K562 (cell line): ENCODE results near the gene TWSG1. TPM values are rescaled to one million over a fixed set of nuclear protein-coding genes. Genes with fewer than 3 reads are reported as not detected.
A peak's percentile ranks its signal among the peaks of the same experiment; 100 is the strongest.

ENCODE experiments used
- ATAC-seq: fragments of 200-7000 bp; cut with Tn5 transposase; 3 replicates; pipeline ENCODE4 v1.9.1; 2020; ENCODE audit warnings: moderate library complexity
- BruUV-seq: library from RNA; stranded (reverse); fragments of 400-500 nt; replicated peaks from 2 replicates; lab custom pipeline; 2021; lab: Mats Ljungman, UMichigan
- CTCF ChIA-PET: fragments of 300-600 bp; formaldehyde crosslinking; extraction: SDS; loops from one replicate; lab custom pipeline; 2021; ENCODE audit warnings: low intra/inter-chr PET ratio; lab: Yijun Ruan, JAX
- POLR2A ChIA-PET: fragments of 300-600, 350-650 bp; sonication (Branson Sonifier 250); formaldehyde crosslinking; extraction: SDS; loops from one replicate; lab custom pipeline; 2021; ENCODE audit warnings: antibody characterized with exemption, inconsistent platforms; lab: Yijun Ruan, JAX
- DNase-seq, 4 experiments: peaks; one replicate each; pipeline versions ENCODE4 v3.0.0 to v3.0.0-alpha.2; 2011 to 2018; ENCODE audit warnings: low spot score in 3 of 4, mixed read lengths in 3 of 4; ENCODE audit errors: extremely low read depth in 1 of 4
- FAIRE-seq: peaks from 2 replicates; lab custom pipeline; 2011; peaks lifted over from hg19 to GRCh38; lab: Jason Lieb, UNC
- H2AFZ ChIP-seq: 2 replicates; pipeline ENCODE4 v1.6.0; 2011; ENCODE audit warnings: low read depth, low read length, control low read depth, inconsistent platforms
- H3K27ac ChIP-seq: fragments of 200-600 bp; 3 replicates; pipeline ENCODE4 v1.8.0; 2011; ENCODE audit warnings: low read depth, mild to moderate bottlenecking, control low read depth, inconsistent platforms, low read length, moderate library complexity, mixed read lengths; ENCODE audit errors: extremely low read depth
- H3K27me3 ChIP-seq, 2 experiments: fragments of 300-600 bp in 1 of 2; 2 replicates in 1 of 2; 3 replicates in 1 of 2; pipeline versions ENCODE4 v1.6.0 to v1.8.0; 2011; ENCODE audit warnings: inconsistent platforms in 2 of 2, low read length in 2 of 2, mild to moderate bottlenecking in 1 of 2, mixed read lengths in 1 of 2, moderate library complexity in 1 of 2; ENCODE audit not compliant: control insufficient read depth in 2 of 2, insufficient read depth in 2 of 2
- H3K36me3 ChIP-seq: fragments of 300-600 bp; 3 replicates; pipeline ENCODE4 v1.8.0; 2011; ENCODE audit warnings: mild to moderate bottlenecking, low read length, inconsistent platforms; ENCODE audit not compliant: control insufficient read depth, insufficient read depth
- H3K4me1 ChIP-seq, 2 experiments: fragments of 200-600 bp in 1 of 2; replicated peaks in 1 of 2; 2 replicates in 1 of 2; 3 replicates in 1 of 2; pipeline versions ENCODE4 v1.5.1 to v1.8.0; 2011; ENCODE audit warnings: inconsistent platforms in 2 of 2, low read length in 2 of 2, mild to moderate bottlenecking in 1 of 2, mixed read lengths in 1 of 2, moderate library complexity in 1 of 2; ENCODE audit not compliant: control insufficient read depth in 2 of 2, insufficient read depth in 2 of 2
- H3K4me2 ChIP-seq: 2 replicates; pipeline ENCODE4 v1.6.1; 2011; ENCODE audit warnings: low read length, control low read depth, inconsistent platforms, mixed read lengths; ENCODE audit not compliant: insufficient read depth
- H3K4me3 ChIP-seq: fragments of 200-600 bp; sonication (generic), shearing (Covaris generic); 2 replicates; pipeline ENCODE4 v1.5.1; 2016; ENCODE audit warnings: control low read depth, inconsistent platforms
- H3K79me2 ChIP-seq: fragments of 200-600 bp; 3 replicates; pipeline ENCODE4 v1.8.0; 2011; ENCODE audit warnings: low read length, inconsistent platforms; ENCODE audit not compliant: control insufficient read depth, insufficient read depth
- H3K9ac ChIP-seq, 2 experiments: 2 replicates each; pipeline versions ENCODE4 v1.6.0 to v1.6.1; 2011; ENCODE audit warnings: low read depth in 2 of 2, low read length in 2 of 2, control low read depth in 1 of 2, inconsistent platforms in 1 of 2, mild to moderate bottlenecking in 1 of 2, mixed read lengths in 1 of 2; ENCODE audit not compliant: insufficient read depth in 1 of 2
- H3K9me1 ChIP-seq: one replicate; pipeline ENCODE4 v1.6.0; 2011; ENCODE audit warnings: inconsistent platforms, mild to moderate bottlenecking, low read length, moderate library complexity; ENCODE audit not compliant: control insufficient read depth, insufficient read depth
- H3K9me3 ChIP-seq: replicated peaks from 2 replicates; pipeline ENCODE4 v1.5.1; 2011; ENCODE audit warnings: low read depth, low read length, inconsistent platforms; ENCODE audit not compliant: control insufficient read depth, insufficient read depth
- H4K20me1 ChIP-seq: replicated peaks from 2 replicates; pipeline ENCODE4 v1.6.1; 2011; ENCODE audit warnings: low read length, inconsistent platforms, mixed read lengths; ENCODE audit not compliant: control insufficient read depth, insufficient read depth
- CTBP1 ChIP-seq: fragments of 450-650 bp; IDR thresholded peaks from 2 replicates; pipeline ENCODE4 v1.6.1; 2016; ENCODE audit warnings: borderline replicate concordance
- RAD21 ChIP-seq, 2 experiments: fragments of 250-450 bp in 1 of 2; fragments of 450-650 bp in 1 of 2; sonication (Bioruptor Pico) in 1 of 2; formaldehyde crosslinking in 1 of 2; IDR thresholded peaks in 1 of 2; conservative IDR thresholded peaks in 1 of 2; 2 replicates each; pipeline versions ENCODE4 v1.4.0 to v1.8.0; 2020 to 2022; ENCODE audit warnings: mild to moderate bottlenecking in 2 of 2, moderate library complexity in 1 of 2
- RBM17 ChIP-seq: fragments of 200-400 bp; formaldehyde crosslinking; IDR thresholded peaks from 2 replicates; pipeline ENCODE4 v1.6.1; 2017; ENCODE audit warnings: low read depth, mild to moderate bottlenecking, low read length, borderline replicate concordance
- WGBS: fragments of 100-300 bp; shearing (Covaris generic); methylation state at CpG from one replicate; pipeline ENCODE4 v1.1.6; 2016; ENCODE audit warnings: low coverage, mixed read lengths; ENCODE audit not compliant: insufficient coverage; ENCODE audit errors: missing lambda C conversion rate; 5-methylcytosine and 5-hydroxymethylcytosine counted together
- in situ Hi-C: fragments of 300-500 bp; cut with MboI; formaldehyde crosslinking; loops from 4 replicates; pipeline ENCODE4 v1.15.0; 2018; ENCODE audit warnings: inconsistent platforms, mixed read lengths
- intact Hi-C: fragments of 100-400 bp; cut with micrococcal nuclease; formaldehyde crosslinking; loops from 2 replicates; pipeline ENCODE4 v1.14.2; 2022
- polyA plus RNA-seq, 8 experiments: library from polyadenylated mRNA; depleted of rRNA in 4 of 8; stranded (reverse) in 5 of 8; unstranded in 3 of 8; fragments of >200 nt; fragmentation: Nextera tagmentation in 2 of 8; fragmentation: Illumina TruSeq in 1 of 8; extraction: Ambion mirVana in 2 of 8; extraction: Trizol in 1 of 8; gene quantifications; 2 replicates each; pipeline versions ENCODE4 v1.2.1 to v1.2.3, GENCODE V29; 2011 to 2014; ENCODE audit warnings: inconsistent platforms in 1 of 8, missing spikeins in 1 of 8
- total RNA-seq, 7 experiments: library from RNA; depleted of rRNA in 6 of 7; stranded (reverse); fragments of >200 nt in 6 of 7; fragmentation: Illumina TruSeq in 2 of 7; extraction: Trizol in 2 of 7; gene quantifications; 2 replicates each; pipeline versions ENCODE4 v1.2.1 to v1.2.3, GENCODE V29; 2011 to 2021; ENCODE audit warnings: low replicate concordance in 1 of 7
- TF ChIP-seq, protein P1 (sequence below): fragments of 250-450 bp; sonication (Bioruptor Pico); IDR thresholded peaks from 2 replicates; pipeline ENCODE4 v1.5.0; 2020; ENCODE audit warnings: mild to moderate bottlenecking, borderline replicate concordance

The TWSG1 gene
- total and polyA plus RNA-seq, 9 of the 15 experiments (the other 6 are each of a cell fraction or from before 2014, with no cell fraction given) = 10.4 to 37.2 (median 25.1) TPM

DNA sequence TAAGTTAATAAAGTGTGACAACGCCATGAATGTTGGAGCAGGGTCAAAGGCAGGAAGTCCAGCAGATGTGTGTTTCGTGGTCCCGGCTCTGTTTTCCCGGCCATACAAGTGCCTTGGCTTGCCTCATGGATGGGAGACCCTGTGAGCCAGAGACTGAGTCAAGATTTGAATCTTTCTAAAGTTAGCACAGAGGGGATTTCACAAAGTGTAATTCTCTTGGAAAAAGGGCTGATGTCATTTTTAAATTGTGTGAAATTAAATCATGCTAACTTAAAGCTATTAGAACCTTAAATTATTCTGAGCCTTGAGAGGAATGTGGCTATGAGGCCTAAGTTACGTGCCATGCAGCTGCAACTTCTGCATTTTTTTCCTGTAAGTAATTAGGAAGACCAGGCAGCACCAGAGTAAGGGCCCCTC is 102.5 kb downstream of the TWSG1 start:
- FAIRE-seq = no peak

More for the DNA sequence above, 102.5 kb downstream of the TWSG1 start:
- Histone ChIP-seq H3K9ac (no peak overlapping the region), H3K9me1 (no peaks in the 10 kb centered on the region), H3K27me3 (no peaks in the 10 kb centered on the region), H3K4me3 (no peak overlapping the region), H3K36me3 (no peaks in the 10 kb centered on the region), H2AFZ (peak overlapping the region; percentile 66; the same call in 1 of the 2 replicates), H3K27ac (no peak overlapping the region), H3K9me3 (0 out of 2 replicates have a peak, but pooled peaks cover 3% of the 10 kb centered on the region), H4K20me1 (no peaks in the 10 kb centered on the region), H3K4me1 (peaks cover 4 to 5% of the 10 kb centered on the region in 2 experiments; a peak in 2 of 5 replicates), H3K79me2 (no peaks in the 10 kb centered on the region), H3K4me2 (no peak overlapping the region)
- 59% methylated on average over 5 of the region's 5 CpGs for WGBS
- no peak for ATAC-seq
- CTCF ChIA-PET = no interaction called here
- in situ Hi-C loops = no loop called here
- TF ChIP-seq CTBP1 = no peak
- TF ChIP-seq, protein P1, sequence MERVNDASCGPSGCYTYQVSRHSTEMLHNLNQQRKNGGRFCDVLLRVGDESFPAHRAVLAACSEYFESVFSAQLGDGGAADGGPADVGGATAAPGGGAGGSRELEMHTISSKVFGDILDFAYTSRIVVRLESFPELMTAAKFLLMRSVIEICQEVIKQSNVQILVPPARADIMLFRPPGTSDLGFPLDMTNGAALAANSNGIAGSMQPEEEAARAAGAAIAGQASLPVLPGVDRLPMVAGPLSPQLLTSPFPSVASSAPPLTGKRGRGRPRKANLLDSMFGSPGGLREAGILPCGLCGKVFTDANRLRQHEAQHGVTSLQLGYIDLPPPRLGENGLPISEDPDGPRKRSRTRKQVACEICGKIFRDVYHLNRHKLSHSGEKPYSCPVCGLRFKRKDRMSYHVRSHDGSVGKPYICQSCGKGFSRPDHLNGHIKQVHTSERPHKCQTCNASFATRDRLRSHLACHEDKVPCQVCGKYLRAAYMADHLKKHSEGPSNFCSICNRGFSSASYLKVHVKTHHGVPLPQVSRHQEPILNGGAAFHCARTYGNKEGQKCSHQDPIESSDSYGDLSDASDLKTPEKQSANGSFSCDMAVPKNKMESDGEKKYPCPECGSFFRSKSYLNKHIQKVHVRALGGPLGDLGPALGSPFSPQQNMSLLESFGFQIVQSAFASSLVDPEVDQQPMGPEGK = no peak
- no peak for TF ChIP-seq RBM17
- no peak for TF ChIP-seq RAD21 (CRISPR knock-in tag; conservative IDR thresholded peaks at IDR 0.05 in 1 of 2, IDR thresholded peaks at IDR 0.05 in 1 of 2)
- no peak for DNase-seq
- intact Hi-C loops = no loop called here
- BruUV-seq = no TSS peak
- POLR2A ChIA-PET = interaction anchor here (1.0 kb wide), 1 partner anchor 13 kb away, joined by 3 read pairs; no protein-coding TSS in a partner anchor
